ENCODE results near the gene SETD7.

The SETD7 gene

GRCh38 chr4:139568206-139568955, 12.4 kb upstream of the SETD7 start:
- no peak for DNase-seq

DNA sequence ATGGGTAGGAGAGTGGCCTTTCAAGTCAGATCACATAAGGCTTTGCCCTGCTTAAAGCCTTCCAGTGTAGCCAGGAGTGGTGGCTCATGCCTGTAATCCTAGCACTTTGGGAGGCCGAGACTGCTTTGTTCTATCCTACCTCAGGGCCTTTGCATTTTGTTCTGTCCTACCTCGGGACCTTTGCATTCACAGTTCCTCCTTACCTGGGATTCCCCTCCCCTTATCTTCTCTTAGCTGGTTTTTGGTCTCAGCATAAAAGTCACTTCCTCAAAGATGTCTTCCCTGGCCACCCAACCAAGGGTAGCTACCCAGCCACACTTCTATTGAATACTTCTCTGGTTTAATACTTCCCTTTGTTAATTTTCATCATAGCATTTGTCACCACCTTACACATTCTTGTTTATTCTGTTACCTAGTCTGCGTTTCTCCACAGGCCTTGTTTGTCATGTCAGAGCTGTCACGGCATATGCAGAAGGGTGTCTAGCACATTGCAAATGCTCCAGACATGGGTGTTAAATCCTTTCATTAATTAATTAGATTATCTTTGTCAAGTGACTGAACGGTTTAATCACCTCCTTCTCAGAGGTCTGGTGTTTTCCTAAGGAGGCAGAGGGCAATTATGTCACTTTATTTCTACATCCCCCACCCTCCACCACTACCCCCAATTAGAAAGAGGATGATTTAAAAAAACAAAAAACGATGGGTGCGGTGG, 11.3 kb upstream of the SETD7 start:
- no peak for DNase-seq

GRCh38 chr4:139564502-139564901, 8.5 kb upstream of the SETD7 start:
- DNase-seq: no peak

- no peak for DNase-seq
Observed at GRCh38 chr4:139563515-139563914, 7.5 kb upstream of the SETD7 start.

- no peak for DNase-seq
Observed at GRCh38 chr4:139562839-139563238, 6.8 kb upstream of the SETD7 start.

- DNase-seq: no peak
Observed at GRCh38 chr4:139562067-139562684, 6.2 kb upstream of the SETD7 start.

GRCh38 chr4:139560406-139561104, 4.5 kb upstream of the SETD7 start:
- DNase-seq: no peak

- DNase-seq: no peak
Observed at GRCh38 chr4:139559687-139560086, 3.7 kb upstream of the SETD7 start.

GRCh38 chr4:139559089-139559479, 3.1 kb upstream of the SETD7 start:
- no peak for DNase-seq

GRCh38 chr4:139558235-139559088, 2.4 kb upstream of the SETD7 start:
- DNase-seq: no peak

DNA sequence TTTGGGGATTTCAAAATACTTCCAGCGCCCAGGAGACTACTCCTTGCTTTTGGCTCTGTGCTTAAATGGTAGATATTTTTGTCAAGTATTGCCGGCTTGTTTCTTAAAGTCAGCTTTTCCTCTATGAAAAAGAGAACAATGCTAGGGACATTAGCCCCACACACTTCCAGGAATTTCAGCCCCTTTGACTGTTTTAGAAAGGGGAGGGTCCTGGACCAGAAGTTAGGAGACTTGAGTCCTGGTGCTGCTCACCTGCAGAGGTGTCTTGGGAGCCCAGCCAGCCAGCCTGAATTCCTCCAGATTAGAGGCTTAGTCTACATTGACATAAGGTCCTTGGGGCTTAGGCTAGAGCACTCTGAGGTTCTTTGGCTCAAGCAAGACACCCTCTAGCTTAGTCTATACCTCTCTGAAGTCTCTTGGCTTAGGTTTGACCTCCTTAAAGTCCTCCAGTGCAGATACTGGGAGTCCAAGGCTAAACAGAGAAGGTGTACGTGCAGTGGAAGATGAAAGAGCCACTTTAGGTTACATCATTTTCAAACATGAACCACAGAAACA, 1.6 kb upstream of the SETD7 start:
- no peak for DNase-seq

DNA sequence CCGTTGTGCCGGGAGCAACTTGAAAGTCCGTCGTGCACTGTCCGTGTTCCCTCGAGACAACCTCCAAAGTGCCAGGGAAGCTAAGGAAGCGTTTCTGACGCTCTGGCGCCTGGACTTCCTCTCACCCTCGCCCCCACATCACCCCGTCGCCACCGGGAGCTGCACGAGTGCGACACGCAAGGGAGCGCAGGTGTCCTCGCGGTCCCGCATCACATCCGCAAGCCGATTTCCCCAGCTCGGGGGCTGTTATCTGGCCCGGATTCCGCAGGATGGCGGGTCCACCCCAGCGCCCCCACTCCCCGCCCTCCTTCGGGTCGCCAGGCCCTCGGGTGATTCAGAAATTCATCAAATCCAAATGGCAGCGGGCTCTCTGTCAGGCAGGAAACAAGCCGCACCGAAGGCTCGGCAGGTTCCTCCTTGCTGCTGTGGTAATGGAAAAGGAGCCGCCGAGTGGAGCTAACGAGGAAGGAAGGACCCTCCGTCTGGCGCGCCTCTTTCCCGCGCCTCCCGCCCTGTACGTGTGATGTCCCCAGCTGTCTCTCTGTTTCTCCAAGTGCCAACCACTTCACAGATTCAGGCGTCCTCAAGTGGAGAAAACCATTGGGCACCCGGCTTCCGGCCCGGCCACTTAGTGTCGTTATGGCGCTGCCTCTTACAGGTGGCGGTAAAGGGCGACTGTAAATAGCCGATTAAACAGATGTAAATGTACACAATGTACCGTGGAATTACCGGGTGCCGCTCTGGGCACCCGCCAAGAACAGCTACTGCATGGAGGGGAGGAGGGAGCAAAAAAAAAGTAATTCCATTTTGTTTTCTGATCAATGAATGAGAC, 921 bp upstream of the SETD7 start:
- DNase-seq: peak; percentile 52

DNA sequence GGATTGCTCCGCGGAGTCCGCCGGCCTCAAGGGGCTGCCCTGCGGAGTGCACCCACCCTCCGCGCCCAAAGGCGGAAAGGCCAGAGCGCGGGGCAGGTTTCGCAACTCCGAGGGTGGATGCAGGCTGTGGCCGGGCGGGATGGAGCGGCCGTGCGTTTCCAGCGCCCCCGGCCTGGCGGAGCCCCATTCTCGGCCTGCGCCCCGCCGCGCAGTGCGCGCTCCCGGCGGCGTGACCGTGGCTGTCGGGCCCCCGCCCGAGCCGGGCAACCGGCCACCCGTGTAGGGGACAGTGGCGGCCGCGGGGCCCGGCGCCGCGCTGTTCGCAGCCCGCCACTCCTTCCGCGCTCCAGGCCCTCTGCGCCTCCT, 331 bp downstream of the SETD7 start:
- peak; percentile 10 for DNase-seq

GRCh38 chr4:139554893-139555704, 920 bp downstream of the SETD7 start:
- peak; percentile 78 for DNase-seq

- no peak for DNase-seq
Observed at GRCh38 chr4:139554642-139554892, 1.5 kb downstream of the SETD7 start.

GRCh38 chr4:139553751-139554641, 2.0 kb downstream of the SETD7 start:
- no peak for DNase-seq

- DNase-seq: no peak
Observed at GRCh38 chr4:139552517-139553307, 3.3 kb downstream of the SETD7 start.

DNA sequence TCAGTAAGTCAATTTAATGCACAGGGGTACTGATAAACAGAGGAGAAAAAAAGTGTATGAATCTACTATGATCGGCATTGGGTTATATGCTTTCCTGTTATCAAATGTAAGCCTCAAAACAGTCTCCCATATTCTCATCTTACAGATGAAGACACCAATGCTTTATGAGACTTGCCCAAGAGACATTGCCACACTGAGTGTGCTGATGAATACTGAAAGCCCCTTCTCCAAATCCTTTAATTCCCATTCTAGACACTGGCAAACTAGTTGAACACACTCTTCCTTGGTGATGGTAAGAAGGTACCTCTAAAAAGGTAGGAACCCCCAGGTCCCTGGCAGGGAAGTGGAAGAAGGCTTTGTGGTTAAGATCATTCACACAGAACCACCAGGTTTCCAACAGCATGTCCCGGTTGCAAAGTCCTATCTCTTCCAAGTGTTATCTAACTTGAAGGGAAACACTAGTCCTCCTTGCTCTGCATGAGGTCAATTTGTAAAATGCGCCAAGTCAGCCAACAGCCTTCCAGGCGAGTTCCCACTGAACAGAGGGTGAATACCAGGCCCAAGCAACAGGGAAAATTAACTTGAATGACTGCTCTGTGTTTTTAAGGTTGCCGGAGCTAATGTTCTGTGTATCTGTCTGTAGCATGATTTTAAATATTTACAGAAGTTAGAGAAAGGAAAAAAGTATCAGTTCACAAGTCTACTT, 5.1 kb downstream of the SETD7 start:
- no peak for DNase-seq

Data from activated effector memory CD4-positive, alpha-beta T cell treated with Interleukin-2 at 50 U/mL for 16 hours (primary cell).